ENCODE data around the gene PHC3. TPM values are rescaled to one million over a fixed set of nuclear protein-coding genes. Genes with fewer than 3 reads are reported as not detected.

The PHC3 gene
- total and polyA plus RNA-seq, 2 of the 13 experiments (the other 11 are each of a cell fraction or from before 2014, with no cell fraction given): 24.1 to 49.0 TPM

DNA sequence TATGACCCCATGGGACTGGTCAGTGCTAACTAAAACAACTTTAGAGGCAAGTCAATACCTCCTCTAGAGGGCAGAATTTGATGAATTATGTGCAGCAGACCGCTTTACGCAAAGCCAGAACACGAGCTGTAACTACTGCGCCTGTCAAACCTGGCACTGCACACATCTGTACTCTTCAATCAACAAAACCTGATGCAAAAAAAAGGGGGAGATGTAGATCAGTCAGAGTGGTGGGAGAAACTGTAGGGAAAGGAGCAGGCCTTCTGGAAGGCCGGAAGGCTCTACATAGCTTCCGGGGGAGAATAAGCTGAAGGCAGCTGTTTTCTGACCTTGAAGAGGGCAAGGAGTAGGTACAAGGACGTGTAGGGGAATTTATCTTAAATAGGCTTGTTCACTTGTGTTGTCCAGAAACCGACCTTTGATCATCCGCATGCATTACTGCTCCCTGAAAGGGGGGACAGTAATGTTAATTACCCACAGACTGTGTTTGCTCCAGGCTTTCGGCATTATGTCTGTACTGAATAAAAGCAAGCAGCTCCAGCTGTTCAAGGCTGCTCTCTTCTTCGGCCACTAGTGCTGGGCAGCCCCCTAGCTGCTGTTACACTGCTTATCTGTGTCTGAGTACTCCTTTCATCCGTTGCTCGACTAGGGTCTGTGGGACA is 102.8 kb downstream of the PHC3 start (continued):
- TF ChIP-seq, protein P1, sequence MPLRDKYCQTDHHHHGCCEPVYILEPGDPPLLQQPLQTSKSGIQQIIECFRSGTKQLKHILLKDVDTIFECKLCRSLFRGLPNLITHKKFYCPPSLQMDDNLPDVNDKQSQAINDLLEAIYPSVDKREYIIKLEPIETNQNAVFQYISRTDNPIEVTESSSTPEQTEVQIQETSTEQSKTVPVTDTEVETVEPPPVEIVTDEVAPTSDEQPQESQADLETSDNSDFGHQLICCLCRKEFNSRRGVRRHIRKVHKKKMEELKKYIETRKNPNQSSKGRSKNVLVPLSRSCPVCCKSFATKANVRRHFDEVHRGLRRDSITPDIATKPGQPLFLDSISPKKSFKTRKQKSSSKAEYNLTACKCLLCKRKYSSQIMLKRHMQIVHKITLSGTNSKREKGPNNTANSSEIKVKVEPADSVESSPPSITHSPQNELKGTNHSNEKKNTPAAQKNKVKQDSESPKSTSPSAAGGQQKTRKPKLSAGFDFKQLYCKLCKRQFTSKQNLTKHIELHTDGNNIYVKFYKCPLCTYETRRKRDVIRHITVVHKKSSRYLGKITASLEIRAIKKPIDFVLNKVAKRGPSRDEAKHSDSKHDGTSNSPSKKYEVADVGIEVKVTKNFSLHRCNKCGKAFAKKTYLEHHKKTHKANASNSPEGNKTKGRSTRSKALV (CRISPR knock-in tag; IDR thresholded peaks at IDR 0.05): 0 out of 2 replicates have a peak, but pooled peaks have one; percentile 57
- TF ChIP-seq ZSCAN25 (CRISPR knock-in tag; IDR thresholded peaks at IDR 0.05) (peak; percentile 22; the same call in 1 of the 2 replicates), HNF1B (CRISPR knock-in tag; IDR thresholded peaks at IDR 0.05) (no peak), REPIN1 (CRISPR knock-in tag; IDR thresholded peaks at IDR 0.05; ENCODE audit: borderline replicate concordance, low read depth) (peak; percentile 39; the same call in 1 of the 2 replicates), ZNF556 (CRISPR knock-in tag; IDR thresholded peaks at IDR 0.05; ENCODE audit: borderline replicate concordance) (no peak), ZNF589 (CRISPR knock-in tag; conservative IDR thresholded peaks at IDR 0.05) (no peak), ZBTB37 (CRISPR knock-in tag; IDR thresholded peaks at IDR 0.05) (no peak), ZNF749 (CRISPR knock-in tag; IDR thresholded peaks at IDR 0.05; ENCODE audit: borderline replicate concordance) (no peak), TGIF2 (CRISPR knock-in tag; IDR thresholded peaks at IDR 0.05) (peak; percentile 74; the same call in 1 of the 2 replicates), FOXJ3 (CRISPR knock-in tag; IDR thresholded peaks at IDR 0.05; ENCODE audit: borderline replicate concordance) (peak; percentile 50; the same call in 1 of the 2 replicates), ZNF652 (CRISPR knock-in tag; IDR thresholded peaks at IDR 0.05; ENCODE audit: borderline replicate concordance, low read depth) (no peak), ADNP (CRISPR knock-in tag; IDR thresholded peaks at IDR 0.05) (0 out of 2 replicates have a peak, but pooled peaks have one; percentile 37), ZNF816 (CRISPR knock-in tag; IDR thresholded peaks at IDR 0.05; ENCODE audit: borderline replicate concordance) (no peak), GATAD1 (CRISPR knock-in tag; IDR thresholded peaks at IDR 0.05) (0 out of 2 replicates have a peak, but pooled peaks have one; percentile 30), RBM39 (IDR thresholded peaks at IDR 0.05; ENCODE audit: low read depth, low read length, poor library complexity, severe bottlenecking) (no peak), MYC (CRISPR knock-in tag; IDR thresholded peaks at IDR 0.05; ENCODE audit: borderline replicate concordance) (no peak)
- TF ChIP-seq, protein P2, sequence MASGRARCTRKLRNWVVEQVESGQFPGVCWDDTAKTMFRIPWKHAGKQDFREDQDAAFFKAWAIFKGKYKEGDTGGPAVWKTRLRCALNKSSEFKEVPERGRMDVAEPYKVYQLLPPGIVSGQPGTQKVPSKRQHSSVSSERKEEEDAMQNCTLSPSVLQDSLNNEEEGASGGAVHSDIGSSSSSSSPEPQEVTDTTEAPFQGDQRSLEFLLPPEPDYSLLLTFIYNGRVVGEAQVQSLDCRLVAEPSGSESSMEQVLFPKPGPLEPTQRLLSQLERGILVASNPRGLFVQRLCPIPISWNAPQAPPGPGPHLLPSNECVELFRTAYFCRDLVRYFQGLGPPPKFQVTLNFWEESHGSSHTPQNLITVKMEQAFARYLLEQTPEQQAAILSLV (CRISPR knock-in tag; IDR thresholded peaks at IDR 0.05; ENCODE audit: borderline replicate concordance): 0 out of 2 replicates have a peak, but pooled peaks have one; percentile 27
- TF ChIP-seq, protein P3, sequence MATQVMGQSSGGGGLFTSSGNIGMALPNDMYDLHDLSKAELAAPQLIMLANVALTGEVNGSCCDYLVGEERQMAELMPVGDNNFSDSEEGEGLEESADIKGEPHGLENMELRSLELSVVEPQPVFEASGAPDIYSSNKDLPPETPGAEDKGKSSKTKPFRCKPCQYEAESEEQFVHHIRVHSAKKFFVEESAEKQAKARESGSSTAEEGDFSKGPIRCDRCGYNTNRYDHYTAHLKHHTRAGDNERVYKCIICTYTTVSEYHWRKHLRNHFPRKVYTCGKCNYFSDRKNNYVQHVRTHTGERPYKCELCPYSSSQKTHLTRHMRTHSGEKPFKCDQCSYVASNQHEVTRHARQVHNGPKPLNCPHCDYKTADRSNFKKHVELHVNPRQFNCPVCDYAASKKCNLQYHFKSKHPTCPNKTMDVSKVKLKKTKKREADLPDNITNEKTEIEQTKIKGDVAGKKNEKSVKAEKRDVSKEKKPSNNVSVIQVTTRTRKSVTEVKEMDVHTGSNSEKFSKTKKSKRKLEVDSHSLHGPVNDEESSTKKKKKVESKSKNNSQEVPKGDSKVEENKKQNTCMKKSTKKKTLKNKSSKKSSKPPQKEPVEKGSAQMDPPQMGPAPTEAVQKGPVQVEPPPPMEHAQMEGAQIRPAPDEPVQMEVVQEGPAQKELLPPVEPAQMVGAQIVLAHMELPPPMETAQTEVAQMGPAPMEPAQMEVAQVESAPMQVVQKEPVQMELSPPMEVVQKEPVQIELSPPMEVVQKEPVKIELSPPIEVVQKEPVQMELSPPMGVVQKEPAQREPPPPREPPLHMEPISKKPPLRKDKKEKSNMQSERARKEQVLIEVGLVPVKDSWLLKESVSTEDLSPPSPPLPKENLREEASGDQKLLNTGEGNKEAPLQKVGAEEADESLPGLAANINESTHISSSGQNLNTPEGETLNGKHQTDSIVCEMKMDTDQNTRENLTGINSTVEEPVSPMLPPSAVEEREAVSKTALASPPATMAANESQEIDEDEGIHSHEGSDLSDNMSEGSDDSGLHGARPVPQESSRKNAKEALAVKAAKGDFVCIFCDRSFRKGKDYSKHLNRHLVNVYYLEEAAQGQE (IDR thresholded peaks at IDR 0.05; ENCODE audit: borderline replicate concordance in 1 of 2, low read depth in 1 of 2, low read length in 2 of 2): no peak
